ENCODE results near the gene KISS1. TPM values are rescaled to one million over a fixed set of nuclear protein-coding genes. Genes with fewer than 3 reads are reported as not detected.

Gene KISS1
- polyA plus RNA-seq, 1 donor (not counting 4 experiments of a cell fraction or from before 2014, with no cell fraction given) = not detected

DNA sequence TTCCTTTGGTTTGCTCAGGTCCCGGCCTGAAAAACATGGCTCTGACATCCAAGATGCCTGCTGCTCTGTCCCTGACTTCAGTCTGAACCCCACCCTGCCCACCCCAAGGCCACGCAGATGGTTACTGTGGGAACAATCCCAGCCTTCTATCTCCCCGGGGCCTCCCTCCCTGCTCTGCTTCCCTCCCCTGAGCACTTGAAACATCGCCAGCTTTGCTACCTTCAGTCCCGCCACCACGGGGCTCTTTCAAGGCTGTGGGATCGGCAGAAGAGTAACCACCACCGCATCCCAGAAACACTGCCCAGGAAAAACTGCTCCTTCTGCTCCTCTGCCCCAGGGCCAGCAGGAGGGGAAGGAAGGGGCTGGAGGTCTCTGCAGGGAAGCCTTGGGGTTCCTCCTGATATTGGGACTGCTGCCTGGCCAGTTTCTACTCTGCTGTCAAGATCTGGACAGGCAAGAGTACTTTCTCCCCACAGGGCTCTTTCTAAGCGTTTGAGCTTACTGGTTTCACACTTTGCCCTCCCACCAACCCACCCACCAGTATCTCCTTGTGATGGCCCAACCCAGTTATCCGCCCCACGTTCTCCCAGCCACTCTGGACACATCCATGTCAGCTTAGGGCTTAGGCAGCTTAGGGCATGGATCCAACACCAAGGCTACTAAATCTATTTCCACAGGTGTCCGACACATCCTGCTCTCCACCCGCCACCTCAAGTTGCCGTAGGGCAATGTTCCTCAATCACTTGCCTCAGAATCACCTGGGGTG, 52.8 kb downstream of the KISS1 start:
- TF ChIP-seq, protein P1, sequence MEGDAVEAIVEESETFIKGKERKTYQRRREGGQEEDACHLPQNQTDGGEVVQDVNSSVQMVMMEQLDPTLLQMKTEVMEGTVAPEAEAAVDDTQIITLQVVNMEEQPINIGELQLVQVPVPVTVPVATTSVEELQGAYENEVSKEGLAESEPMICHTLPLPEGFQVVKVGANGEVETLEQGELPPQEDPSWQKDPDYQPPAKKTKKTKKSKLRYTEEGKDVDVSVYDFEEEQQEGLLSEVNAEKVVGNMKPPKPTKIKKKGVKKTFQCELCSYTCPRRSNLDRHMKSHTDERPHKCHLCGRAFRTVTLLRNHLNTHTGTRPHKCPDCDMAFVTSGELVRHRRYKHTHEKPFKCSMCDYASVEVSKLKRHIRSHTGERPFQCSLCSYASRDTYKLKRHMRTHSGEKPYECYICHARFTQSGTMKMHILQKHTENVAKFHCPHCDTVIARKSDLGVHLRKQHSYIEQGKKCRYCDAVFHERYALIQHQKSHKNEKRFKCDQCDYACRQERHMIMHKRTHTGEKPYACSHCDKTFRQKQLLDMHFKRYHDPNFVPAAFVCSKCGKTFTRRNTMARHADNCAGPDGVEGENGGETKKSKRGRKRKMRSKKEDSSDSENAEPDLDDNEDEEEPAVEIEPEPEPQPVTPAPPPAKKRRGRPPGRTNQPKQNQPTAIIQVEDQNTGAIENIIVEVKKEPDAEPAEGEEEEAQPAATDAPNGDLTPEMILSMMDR (optimal IDR thresholded peaks at IDR 0.05 in 1 of 3, IDR thresholded peaks at IDR 0.05 in 1 of 3, conservative IDR thresholded peaks at IDR 0.05 in 1 of 3; ENCODE audit: extremely low read depth in 1 of 3, insufficient read depth in 2 of 3, low read length in 3 of 3) = no peak
- TF ChIP-seq EZH2 (IDR thresholded peaks at IDR 0.05; ENCODE audit: low read length) = no peak
- no peaks in the 10 kb centered on the region for H3K36me3 ChIP-seq (ENCODE audit: control insufficient read depth in 2 of 2, extremely low read depth in 1 of 2, insufficient read depth in 2 of 2, low read length in 2 of 2)
- no peak overlapping the region for H3K4me3 ChIP-seq (ENCODE audit: control insufficient read depth in 2 of 3, extremely low read depth in 1 of 3, insufficient read depth in 2 of 3, low read depth in 1 of 3, low read length in 3 of 3)
- no peak overlapping the region for H3K9ac ChIP-seq (ENCODE audit: control insufficient read depth, extremely low read depth, insufficient read depth, low read length)
- no peaks in the 10 kb centered on the region for H3K79me2 ChIP-seq (ENCODE audit: control insufficient read depth, insufficient read depth, low read length)
- no peak overlapping the region for H3K27ac ChIP-seq (ENCODE audit: control insufficient read depth, insufficient read depth, low read length)
- no peaks in the 10 kb centered on the region for H3K27me3 ChIP-seq (ENCODE audit: control insufficient read depth, extremely low read depth, insufficient read depth, low read length)
- H3K9me3 ChIP-seq (ENCODE audit: control insufficient read depth, low read depth, low read length) = no peaks in the 10 kb centered on the region
- no peak overlapping the region for H2AFZ ChIP-seq (ENCODE audit: control insufficient read depth, low read length)
- dilution Hi-C loops (cut with MboI; ENCODE audit: extremely low pct_ligation_motif_present, low sequenced_read_pairs) = loop anchor here (25.0 kb wide), 1 partner anchor 281 kb away; the partner anchor contains the start of gene SNRPE
- no peak for DNase-seq (ENCODE audit: low read depth, low spot score)
- H3K4me2 ChIP-seq (ENCODE audit: control insufficient read depth, extremely low read depth, insufficient read depth, low read depth, low read length) = no peak overlapping the region
- H3K4me1 ChIP-seq (ENCODE audit: control insufficient read depth, extremely low read depth, insufficient read depth, low read length) = no peaks in the 10 kb centered on the region
- H4K20me1 ChIP-seq (ENCODE audit: control insufficient read depth, extremely low read depth, insufficient read depth, low read length) = no peaks in the 10 kb centered on the region
- no peaks in the 10 kb centered on the region for H3K9me1 ChIP-seq (ENCODE audit: control insufficient read depth, extremely low read depth, insufficient read depth, low read length)
- no peak for FAIRE-seq

DNA sequence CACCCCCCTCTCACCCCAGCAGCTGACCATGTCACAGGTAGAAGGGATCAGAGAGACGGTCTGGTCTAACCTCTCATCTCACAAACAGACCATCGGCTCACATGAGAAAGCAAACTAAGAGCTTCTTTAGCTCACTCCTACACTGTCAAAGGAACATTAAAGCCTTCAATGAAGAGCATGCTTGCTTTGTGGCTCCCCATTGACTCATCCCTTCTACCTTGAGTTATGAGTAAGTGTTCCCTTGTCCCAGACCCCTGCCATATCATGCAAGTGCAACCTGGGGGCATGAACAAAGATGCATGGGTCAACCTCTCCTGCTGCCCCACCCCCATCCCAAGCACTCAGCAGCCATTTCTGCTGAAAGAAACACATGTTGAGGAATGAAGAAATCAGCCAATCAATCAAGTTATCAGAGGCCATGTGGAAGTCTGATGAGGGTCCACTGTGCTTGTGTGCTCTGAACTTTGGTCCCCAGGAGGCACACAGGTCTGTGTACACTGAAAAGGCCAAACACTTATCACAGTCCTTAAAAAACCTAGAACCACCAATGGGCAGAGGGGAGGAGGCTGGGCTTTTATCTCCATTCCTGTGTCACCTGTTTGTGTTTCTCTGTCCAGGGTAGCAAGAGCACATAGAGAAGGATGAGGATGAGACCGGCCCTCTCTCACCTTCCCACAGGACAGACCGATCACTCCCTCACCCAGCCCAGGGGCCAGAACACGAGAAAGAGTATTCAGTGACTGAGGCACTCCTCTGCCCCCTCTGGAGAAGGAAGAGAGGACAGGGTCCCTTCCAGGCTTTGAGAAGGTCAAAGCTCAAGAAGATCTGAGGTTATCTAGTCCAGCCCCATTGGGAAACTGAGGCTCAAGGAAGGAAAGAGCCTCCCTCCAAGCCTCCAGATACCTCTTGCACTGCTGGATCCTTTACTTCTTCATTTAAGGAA, 54.0 kb downstream of the KISS1 start:
- H3K27ac ChIP-seq (ENCODE audit: control insufficient read depth, insufficient read depth, low read length) = no peak overlapping the region
- no peaks in the 10 kb centered on the region for H4K20me1 ChIP-seq (ENCODE audit: control insufficient read depth, extremely low read depth, insufficient read depth, low read length)
- no peak overlapping the region for H3K9ac ChIP-seq (ENCODE audit: control insufficient read depth, extremely low read depth, insufficient read depth, low read length)
- H3K4me3 ChIP-seq (ENCODE audit: control insufficient read depth in 2 of 3, extremely low read depth in 1 of 3, insufficient read depth in 2 of 3, low read depth in 1 of 3, low read length in 3 of 3) = no peak overlapping the region
- no peak overlapping the region for H2AFZ ChIP-seq (ENCODE audit: control insufficient read depth, low read length)
- DNase-seq (ENCODE audit: low read depth, low spot score) (no peak), FAIRE-seq (no peak)
- H3K36me3 ChIP-seq (ENCODE audit: control insufficient read depth in 2 of 2, extremely low read depth in 1 of 2, insufficient read depth in 2 of 2, low read length in 2 of 2) = no peaks in the 10 kb centered on the region
- TF ChIP-seq, protein P1 (optimal IDR thresholded peaks at IDR 0.05 in 1 of 3, IDR thresholded peaks at IDR 0.05 in 1 of 3, conservative IDR thresholded peaks at IDR 0.05 in 1 of 3; ENCODE audit: extremely low read depth in 1 of 3, insufficient read depth in 2 of 3, low read length in 3 of 3) = no peak
- TF ChIP-seq EZH2 (IDR thresholded peaks at IDR 0.05; ENCODE audit: low read length) = no peak
- no peaks in the 10 kb centered on the region for H3K9me3 ChIP-seq (ENCODE audit: control insufficient read depth, low read depth, low read length)
- no peak overlapping the region for H3K4me2 ChIP-seq (ENCODE audit: control insufficient read depth, extremely low read depth, insufficient read depth, low read depth, low read length)
- dilution Hi-C loops (cut with MboI; ENCODE audit: extremely low pct_ligation_motif_present, low sequenced_read_pairs) = loop anchor here (25.0 kb wide), 1 partner anchor 280 kb away; the partner anchor contains the start of gene SNRPE
- no peaks in the 10 kb centered on the region for H3K79me2 ChIP-seq (ENCODE audit: control insufficient read depth, insufficient read depth, low read length)
- no peaks in the 10 kb centered on the region for H3K4me1 ChIP-seq (ENCODE audit: control insufficient read depth, extremely low read depth, insufficient read depth, low read length)
- H3K27me3 ChIP-seq (ENCODE audit: control insufficient read depth, extremely low read depth, insufficient read depth, low read length) = no peaks in the 10 kb centered on the region
- H3K9me1 ChIP-seq (ENCODE audit: control insufficient read depth, extremely low read depth, insufficient read depth, low read length) = no peaks in the 10 kb centered on the region
